Measurements from ENCODE around the gene CNDP2. TPM values are rescaled to one million over a fixed set of nuclear protein-coding genes. Genes with fewer than 3 reads are reported as not detected.

CNDP2 gene
- total RNA-seq, 4 donors from 2014 or later = 29.5 to 82.8 (median 31.6) TPM

DNA sequence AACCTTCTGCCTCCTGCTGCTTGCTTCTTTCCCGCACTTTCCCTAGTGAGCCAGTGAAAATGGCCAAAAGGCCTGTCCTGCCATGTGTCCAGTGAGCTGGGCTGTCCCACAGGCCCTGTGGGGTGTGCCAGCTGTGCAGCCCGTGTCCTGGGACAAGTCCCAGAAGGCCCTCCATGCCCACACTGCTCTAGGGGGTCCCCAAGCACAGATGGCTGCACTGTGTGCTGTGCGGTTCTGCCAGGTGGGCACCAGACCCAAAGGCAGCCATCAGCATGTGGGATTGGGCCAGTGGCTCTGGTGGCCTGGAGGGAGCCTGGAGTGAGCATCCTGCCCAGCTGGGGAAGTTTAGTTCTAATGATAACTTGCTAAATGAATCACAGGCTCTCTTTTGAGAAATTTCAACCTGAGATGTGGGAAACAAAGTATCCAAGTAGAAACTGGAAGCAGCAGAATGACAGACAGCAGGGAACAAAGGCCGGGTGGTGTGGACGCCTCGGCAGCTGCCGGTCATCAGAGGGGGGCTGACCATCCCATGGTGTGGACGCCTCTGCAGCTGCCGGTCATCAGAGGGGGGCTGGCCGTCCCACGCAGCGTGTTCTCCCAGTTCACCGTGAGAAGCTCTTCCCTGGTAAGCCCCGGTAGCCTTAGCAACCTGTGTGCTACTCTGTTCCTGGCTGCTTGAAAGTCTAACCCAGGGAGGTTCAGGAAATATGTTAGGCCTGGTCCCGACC is 9.9 kb upstream of the CNDP2 start:
- Histone ChIP-seq H3K27me3 (no peaks in the 10 kb centered on the region), H3K27ac (no peak overlapping the region), H3K4me1 (no peaks in the 10 kb centered on the region), H3K4me3 (no peak overlapping the region), H3K9me3 (no peaks in the 10 kb centered on the region), H3K36me3 (no peaks in the 10 kb centered on the region)
- TF ChIP-seq, protein P1, sequence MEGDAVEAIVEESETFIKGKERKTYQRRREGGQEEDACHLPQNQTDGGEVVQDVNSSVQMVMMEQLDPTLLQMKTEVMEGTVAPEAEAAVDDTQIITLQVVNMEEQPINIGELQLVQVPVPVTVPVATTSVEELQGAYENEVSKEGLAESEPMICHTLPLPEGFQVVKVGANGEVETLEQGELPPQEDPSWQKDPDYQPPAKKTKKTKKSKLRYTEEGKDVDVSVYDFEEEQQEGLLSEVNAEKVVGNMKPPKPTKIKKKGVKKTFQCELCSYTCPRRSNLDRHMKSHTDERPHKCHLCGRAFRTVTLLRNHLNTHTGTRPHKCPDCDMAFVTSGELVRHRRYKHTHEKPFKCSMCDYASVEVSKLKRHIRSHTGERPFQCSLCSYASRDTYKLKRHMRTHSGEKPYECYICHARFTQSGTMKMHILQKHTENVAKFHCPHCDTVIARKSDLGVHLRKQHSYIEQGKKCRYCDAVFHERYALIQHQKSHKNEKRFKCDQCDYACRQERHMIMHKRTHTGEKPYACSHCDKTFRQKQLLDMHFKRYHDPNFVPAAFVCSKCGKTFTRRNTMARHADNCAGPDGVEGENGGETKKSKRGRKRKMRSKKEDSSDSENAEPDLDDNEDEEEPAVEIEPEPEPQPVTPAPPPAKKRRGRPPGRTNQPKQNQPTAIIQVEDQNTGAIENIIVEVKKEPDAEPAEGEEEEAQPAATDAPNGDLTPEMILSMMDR (IDR thresholded peaks at IDR 0.05 in 4 of 5, conservative IDR thresholded peaks at IDR 0.05 in 1 of 5) = no peak
- no peak for TF ChIP-seq POLR2A (IDR thresholded peaks at IDR 0.05)
- in situ Hi-C loops (cut with MboI; ENCODE audit: low sequenced_read_pairs in 4 of 4) (no loop called here), intact Hi-C loops (cut with DNase I; ENCODE audit: low total_unique reads) (no loop called here)
- ATAC-seq (no peak), DNase-seq (no peak)

GRCh38 chr18:74488354-74488753 is 7.8 kb upstream of the CNDP2 start:
- DNase-seq = no peak
- in situ Hi-C loops (cut with MboI; ENCODE audit: low sequenced_read_pairs in 4 of 4) = no loop called here

DNA sequence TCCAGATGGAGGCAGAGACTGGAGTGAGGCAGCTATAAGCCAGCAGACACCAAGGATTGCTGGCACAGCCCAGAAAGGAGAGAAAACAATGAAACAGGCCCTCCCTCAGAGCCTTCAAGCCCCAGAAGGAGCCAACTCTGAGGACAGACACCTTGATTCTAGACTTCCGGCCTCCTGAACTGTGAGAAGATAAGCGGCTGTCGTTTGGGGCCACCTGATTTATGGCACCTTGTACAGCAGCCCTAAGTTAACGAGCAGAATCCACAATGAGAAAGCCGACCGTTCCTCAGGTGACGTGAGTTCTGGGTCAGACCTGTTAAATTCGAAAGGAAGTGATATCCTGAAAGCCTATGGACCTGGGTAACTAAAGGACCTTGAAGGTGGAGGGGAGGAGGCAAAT is 7.3 kb upstream of the CNDP2 start:
- intact Hi-C loops (cut with DNase I; ENCODE audit: low total_unique reads) = no loop called here
- Histone ChIP-seq H3K27me3 (no peaks in the 10 kb centered on the region), H3K4me1 (no peaks in the 10 kb centered on the region), H3K4me3 (no peak overlapping the region), H3K27ac (no peak overlapping the region), H3K9me3 (no peaks in the 10 kb centered on the region), H3K36me3 (no peaks in the 10 kb centered on the region)
- ATAC-seq = no peak
- in situ Hi-C loops (cut with MboI; ENCODE audit: low sequenced_read_pairs in 4 of 4) = no loop called here
- TF ChIP-seq, protein P1 (IDR thresholded peaks at IDR 0.05 in 4 of 5, conservative IDR thresholded peaks at IDR 0.05 in 1 of 5) = no peak
- TF ChIP-seq POLR2A (IDR thresholded peaks at IDR 0.05) = no peak
- DNase-seq = no peak

More at GRCh38 chr18:74488354-74488753, 7.8 kb upstream of the CNDP2 start:
- H3K4me3 ChIP-seq = no peak overlapping the region
- no peaks in the 10 kb centered on the region for H3K36me3 ChIP-seq
- no peaks in the 10 kb centered on the region for H3K4me1 ChIP-seq
- no peak for ATAC-seq
- H3K27ac ChIP-seq = no peak overlapping the region
- TF ChIP-seq, protein P1 (IDR thresholded peaks at IDR 0.05 in 4 of 5, conservative IDR thresholded peaks at IDR 0.05 in 1 of 5) = no peak
- intact Hi-C loops (cut with DNase I; ENCODE audit: low total_unique reads) = no loop called here
- H3K9me3 ChIP-seq = no peaks in the 10 kb centered on the region
- H3K27me3 ChIP-seq = no peaks in the 10 kb centered on the region

DNA sequence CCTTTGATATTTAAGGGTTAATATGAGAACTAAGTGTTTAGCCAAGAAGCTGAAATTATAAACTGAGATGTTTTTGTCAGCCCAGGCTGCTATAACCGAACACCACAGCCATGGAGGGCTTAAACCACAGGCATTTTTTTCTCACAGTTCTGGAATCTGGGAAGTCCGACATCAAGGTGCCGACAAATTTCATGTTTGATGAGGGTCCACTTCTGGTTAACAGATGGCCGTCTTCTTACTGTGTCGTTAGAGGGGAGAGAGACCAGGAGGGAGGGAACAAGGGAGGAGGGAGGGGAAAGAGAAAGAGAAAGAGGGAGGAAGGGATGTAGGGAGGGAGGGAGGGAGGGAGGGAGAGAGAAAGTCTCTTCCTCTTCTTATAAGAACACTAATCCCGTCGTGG is 6.5 kb upstream of the CNDP2 start:
- Histone ChIP-seq H3K9me3 (no peaks in the 10 kb centered on the region), H3K4me3 (no peak overlapping the region), H3K4me1 (no peaks in the 10 kb centered on the region), H3K36me3 (no peaks in the 10 kb centered on the region), H3K27ac (no peak overlapping the region), H3K27me3 (no peaks in the 10 kb centered on the region)
- TF ChIP-seq, protein P1 (IDR thresholded peaks at IDR 0.05 in 4 of 5, conservative IDR thresholded peaks at IDR 0.05 in 1 of 5) = no peak
- no peak for TF ChIP-seq POLR2A (IDR thresholded peaks at IDR 0.05)
- intact Hi-C loops (cut with DNase I; ENCODE audit: low total_unique reads) (loop anchor here (5.0 kb wide), 1 partner anchor 292 kb away; no protein-coding TSS in a partner anchor), in situ Hi-C loops (cut with MboI; ENCODE audit: low sequenced_read_pairs in 4 of 4) (loop anchor here in 2 of 4 donors (10.0 kb wide), 2 partner anchors 135 to 295 kb away; no protein-coding TSS in a partner anchor)
- DNase-seq (no peak), ATAC-seq (no peak)
